ENCODE data around the gene OR4F6.
A peak's percentile ranks its signal among the peaks of the same experiment; 100 is the strongest.

Gene OR4F6

GRCh38 chr15:101827257-101827656 is 23.9 kb downstream of the OR4F6 start:
- TF ChIP-seq CTCF (IDR thresholded peaks at IDR 0.05; ENCODE audit: control insufficient read depth, insufficient read depth, low read depth, low read length, missing control alignments), result no peak
- DNase-seq (ENCODE audit: low read depth), result peak; percentile 27

GRCh38 chr15:101828774-101829173 is 25.5 kb downstream of the OR4F6 start:
- no peak for DNase-seq (ENCODE audit: low read depth)

More at GRCh38 chr15:101827257-101827656, 23.9 kb downstream of the OR4F6 start:
- H3K4me3 ChIP-seq (ENCODE audit: control insufficient read depth, low read depth, low read length), result no peak overlapping the region

GRCh38 chr15:101841656-101842055 is 38.3 kb downstream of the OR4F6 start:
- no peak for DNase-seq (ENCODE audit: low read depth)
- H3K4me3 ChIP-seq (ENCODE audit: control insufficient read depth, low read depth, low read length), result no peak overlapping the region
- TF ChIP-seq CTCF (IDR thresholded peaks at IDR 0.05; ENCODE audit: control insufficient read depth, insufficient read depth, low read depth, low read length, missing control alignments), result no peak

More at GRCh38 chr15:101828774-101829173, 25.5 kb downstream of the OR4F6 start:
- TF ChIP-seq CTCF (IDR thresholded peaks at IDR 0.05; ENCODE audit: control insufficient read depth, insufficient read depth, low read depth, low read length, missing control alignments), result no peak
- no peak overlapping the region for H3K4me3 ChIP-seq (ENCODE audit: control insufficient read depth, low read depth, low read length)

- H3K4me3 ChIP-seq (ENCODE audit: control insufficient read depth, low read depth, low read length), result no peak overlapping the region
- DNase-seq (ENCODE audit: low read depth), result no peak
- TF ChIP-seq CTCF (IDR thresholded peaks at IDR 0.05; ENCODE audit: control insufficient read depth, insufficient read depth, low read depth, low read length, missing control alignments), result no peak
These were observed 41.6 kb downstream of the OR4F6 start for GRCh38 chr15:101844916-101845315.

GRCh38 chr15:101852356-101852755 is 49.0 kb downstream of the OR4F6 start:
- no peak overlapping the region for H3K4me3 ChIP-seq (ENCODE audit: control insufficient read depth, low read depth, low read length)
- TF ChIP-seq CTCF (IDR thresholded peaks at IDR 0.05; ENCODE audit: control insufficient read depth, insufficient read depth, low read depth, low read length, missing control alignments), result no peak
- DNase-seq (ENCODE audit: low read depth), result no peak
